Adipose tissue (tissue), 3 donors: ENCODE results near the gene SF3A2. TPM values are rescaled to one million over a fixed set of nuclear protein-coding genes. Genes with fewer than 3 reads are reported as not detected.

Source experiments
- H3K27ac ChIP-seq: one replicate; pipeline ENCODE4 v1.5.1; 2013; ENCODE audit warnings: low read depth, low read length
- WGBS, 3 donors: extraction: QIAGEN DNeasy Blood & Tissue Kit; methylation state at CpG; one replicate each; pipeline ENCODE4 v1.1.7; 2013; 5-methylcytosine and 5-hydroxymethylcytosine counted together
- polyA plus RNA-seq, 3 donors: library from polyadenylated mRNA; stranded (reverse); fragments of 200-250 nt; gene quantifications; one replicate each; pipeline ENCODE4 v1.2.3, GENCODE V29; 2013
- donor health status: healthy with polysubstance abuse.
- donor health status: Bipolar disorder and iron deficiency.
- donor health status: healthy.

Gene SF3A2
- polyA plus RNA-seq, 3 donors, result 31.2 to 36.4 (median 34.2) TPM

- WGBS, 3 donors, result 92 to 94% (median 93%) methylated on average over 23 to 28 of the region's 28 CpGs
- no peak overlapping the region for H3K27ac ChIP-seq
These were observed 10.9 kb downstream of the SF3A2 start for GRCh38 chr19:2247433-2248101.

GRCh38 chr19:2248136-2249009 is 11.7 kb downstream of the SF3A2 start:
- WGBS, 3 donors, result 81 to 87% (median 85%) methylated on average over 19 to 21 of the region's 21 CpGs
- H3K27ac ChIP-seq, result no peak overlapping the region

DNA sequence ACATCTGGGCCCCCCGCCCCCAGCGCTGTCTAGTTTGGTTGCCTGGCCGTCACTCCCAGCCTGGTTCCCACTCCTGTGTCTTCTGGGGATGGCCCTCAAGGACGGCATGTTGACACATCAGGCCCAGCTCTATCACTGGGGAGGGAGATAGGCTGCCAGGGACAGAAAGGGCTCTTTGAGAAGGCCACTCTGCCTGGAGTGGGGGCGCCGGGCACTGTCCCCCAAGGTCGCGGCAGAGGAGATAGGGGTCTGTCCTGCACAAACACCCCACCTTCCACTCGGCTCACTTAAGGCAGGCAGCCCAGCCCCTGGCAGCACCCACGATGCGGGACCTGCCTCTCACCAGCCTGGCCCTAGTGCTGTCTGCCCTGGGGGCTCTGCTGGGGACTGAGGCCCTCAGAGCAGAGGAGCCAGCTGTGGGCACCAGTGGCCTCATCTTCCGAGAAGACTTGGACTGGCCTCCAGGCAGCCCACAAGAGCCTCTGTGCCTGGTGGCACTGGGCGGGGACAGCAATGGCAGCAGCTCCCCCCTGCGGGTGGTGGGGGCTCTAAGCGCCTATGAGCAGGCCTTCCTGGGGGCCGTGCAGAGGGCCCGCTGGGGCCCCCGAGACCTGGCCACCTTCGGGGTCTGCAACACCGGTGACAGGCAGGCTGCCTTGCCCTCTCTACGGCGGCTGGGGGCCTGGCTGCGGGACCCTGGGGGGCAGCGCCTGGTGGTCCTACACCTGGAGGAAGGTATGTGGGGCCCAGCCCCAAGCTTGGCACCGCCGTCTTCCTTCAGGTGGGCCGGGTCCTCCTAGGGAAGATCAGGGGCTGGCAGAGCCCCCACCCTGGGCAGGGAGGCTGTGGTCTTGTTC is 12.6 kb downstream of the SF3A2 start, which contains the start of gene AMH:
TSS of gene AMH (plus strand) at position 314 of the 857 bp plus-strand sequence. CDS start at position 324, 10 bp downstream.
- H3K27ac ChIP-seq, result no peak within 1 kb of the TSS
- WGBS, 3 donors, result 71 to 76% (median 74%) methylated on average over 26 to 27 of the region's 27 CpGs

DNA sequence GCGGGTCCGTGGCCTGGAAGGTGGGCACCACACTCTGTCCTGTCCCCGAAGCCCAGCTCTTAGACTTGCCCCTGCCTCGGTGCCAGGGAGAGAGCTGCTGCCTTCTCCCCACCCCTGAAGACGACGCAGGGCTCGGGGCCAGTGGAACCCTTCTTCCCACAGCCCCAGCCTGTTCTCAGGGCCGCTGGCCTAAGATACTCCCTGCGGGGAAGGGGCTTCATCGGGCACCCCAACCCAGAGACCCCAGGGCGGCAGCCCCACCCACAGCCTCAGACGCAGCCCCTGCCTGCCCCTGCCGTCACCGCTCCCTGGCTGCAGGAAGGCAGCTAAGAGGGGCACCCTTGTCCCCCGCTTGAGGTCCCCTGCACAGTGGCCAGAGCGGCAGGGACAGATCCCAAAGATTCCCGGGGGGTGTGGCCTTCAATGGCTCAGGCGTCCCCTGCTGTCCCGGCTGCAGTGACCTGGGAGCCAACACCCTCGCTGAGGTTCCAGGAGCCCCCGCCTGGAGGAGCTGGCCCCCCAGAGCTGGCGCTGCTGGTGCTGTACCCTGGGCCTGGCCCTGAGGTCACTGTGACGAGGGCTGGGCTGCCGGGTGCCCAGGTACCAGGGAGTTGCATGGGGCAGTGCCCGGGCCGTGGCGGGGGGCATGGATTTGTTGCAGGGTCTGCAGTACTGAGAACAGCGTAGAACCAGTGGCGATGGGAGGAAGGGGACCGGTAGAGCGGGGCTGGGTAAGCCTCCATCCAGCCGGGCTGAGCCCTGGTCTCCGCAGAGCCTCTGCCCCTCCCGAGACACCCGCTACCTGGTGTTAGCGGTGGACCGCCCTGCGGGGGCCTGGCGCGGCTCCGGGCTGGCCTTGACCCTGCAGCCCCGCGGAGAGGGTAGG is 13.5 kb downstream of the SF3A2 start:
- no peak overlapping the region for H3K27ac ChIP-seq
- 26 to 30% (median 27%) methylated on average over 35 to 43 of the region's 43 CpGs for WGBS, 3 donors

DNA sequence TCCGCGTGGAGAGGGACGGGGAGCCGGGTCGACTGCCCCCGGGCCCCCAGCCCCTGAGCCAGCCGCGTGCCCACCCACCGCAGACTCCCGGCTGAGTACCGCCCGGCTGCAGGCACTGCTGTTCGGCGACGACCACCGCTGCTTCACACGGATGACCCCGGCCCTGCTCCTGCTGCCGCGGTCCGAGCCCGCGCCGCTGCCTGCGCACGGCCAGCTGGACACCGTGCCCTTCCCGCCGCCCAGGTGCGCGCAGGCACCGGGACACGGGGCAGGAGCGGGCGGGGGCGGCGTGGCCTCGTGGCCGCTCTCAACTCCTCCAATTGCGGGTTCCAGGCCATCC is 14.1 kb downstream of the SF3A2 start:
- WGBS, 3 donors, result 7 to 9% (median 8%) methylated on average over 31 to 40 of the region's 40 CpGs
- H3K27ac ChIP-seq, result no peak overlapping the region

DNA sequence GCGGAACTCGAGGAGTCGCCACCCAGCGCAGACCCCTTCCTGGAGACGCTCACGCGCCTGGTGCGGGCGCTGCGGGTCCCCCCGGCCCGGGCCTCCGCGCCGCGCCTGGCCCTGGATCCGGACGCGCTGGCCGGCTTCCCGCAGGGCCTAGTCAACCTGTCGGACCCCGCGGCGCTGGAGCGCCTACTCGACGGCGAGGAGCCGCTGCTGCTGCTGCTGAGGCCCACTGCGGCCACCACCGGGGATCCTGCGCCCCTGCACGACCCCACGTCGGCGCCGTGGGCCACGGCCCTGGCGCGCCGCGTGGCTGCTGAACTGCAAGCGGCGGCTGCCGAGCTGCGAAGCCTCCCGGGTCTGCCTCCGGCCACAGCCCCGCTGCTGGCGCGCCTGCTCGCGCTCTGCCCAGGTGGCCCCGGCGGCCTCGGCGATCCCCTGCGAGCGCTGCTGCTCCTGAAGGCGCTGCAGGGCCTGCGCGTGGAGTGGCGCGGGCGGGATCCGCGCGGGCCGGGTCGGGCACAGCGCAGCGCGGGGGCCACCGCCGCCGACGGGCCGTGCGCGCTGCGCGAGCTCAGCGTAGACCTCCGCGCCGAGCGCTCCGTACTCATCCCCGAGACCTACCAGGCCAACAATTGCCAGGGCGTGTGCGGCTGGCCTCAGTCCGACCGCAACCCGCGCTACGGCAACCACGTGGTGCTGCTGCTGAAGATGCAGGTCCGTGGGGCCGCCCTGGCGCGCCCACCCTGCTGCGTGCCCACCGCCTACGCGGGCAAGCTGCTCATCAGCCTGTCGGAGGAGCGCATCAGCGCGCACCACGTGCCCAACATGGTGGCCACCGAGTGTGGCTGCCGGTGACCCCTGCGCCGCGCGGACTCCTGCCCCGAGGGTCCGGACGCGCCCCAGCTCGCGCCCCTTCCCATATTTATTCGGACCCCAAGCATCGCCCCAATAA is 14.8 kb downstream of the SF3A2 start:
- WGBS, 3 donors, result 3 to 6% (median 6%) methylated on average over 107 to 125 of the region's 125 CpGs
- H3K27ac ChIP-seq, result no peak overlapping the region

- H3K27ac ChIP-seq, result no peak overlapping the region
- 6 to 9% (median 7%) methylated on average over 56 to 74 of the region's 74 CpGs for WGBS, 3 donors
These were observed 15.6 kb downstream of the SF3A2 start for GRCh38 chr19:2252055-2252796.

DNA sequence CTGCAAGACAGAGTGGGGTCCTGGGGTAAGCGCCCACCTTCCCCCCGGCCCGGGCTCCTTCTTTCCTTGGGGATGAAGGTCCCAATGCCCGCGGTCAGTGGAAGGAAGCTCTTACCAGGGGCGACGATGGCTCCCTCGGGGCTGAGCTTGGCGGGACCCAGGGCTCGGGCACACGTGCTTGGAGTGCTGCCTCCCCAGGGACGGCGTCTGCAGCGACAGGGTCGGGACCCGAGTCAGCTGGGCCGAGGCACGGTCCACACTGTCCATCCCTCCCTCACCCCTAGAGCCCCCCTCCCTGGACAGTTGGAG is 16.1 kb downstream of the SF3A2 start:
- 6 to 8% (median 8%) methylated on average over 18 of the region's 18 CpGs for WGBS, 3 donors
- no peak overlapping the region for H3K27ac ChIP-seq

DNA sequence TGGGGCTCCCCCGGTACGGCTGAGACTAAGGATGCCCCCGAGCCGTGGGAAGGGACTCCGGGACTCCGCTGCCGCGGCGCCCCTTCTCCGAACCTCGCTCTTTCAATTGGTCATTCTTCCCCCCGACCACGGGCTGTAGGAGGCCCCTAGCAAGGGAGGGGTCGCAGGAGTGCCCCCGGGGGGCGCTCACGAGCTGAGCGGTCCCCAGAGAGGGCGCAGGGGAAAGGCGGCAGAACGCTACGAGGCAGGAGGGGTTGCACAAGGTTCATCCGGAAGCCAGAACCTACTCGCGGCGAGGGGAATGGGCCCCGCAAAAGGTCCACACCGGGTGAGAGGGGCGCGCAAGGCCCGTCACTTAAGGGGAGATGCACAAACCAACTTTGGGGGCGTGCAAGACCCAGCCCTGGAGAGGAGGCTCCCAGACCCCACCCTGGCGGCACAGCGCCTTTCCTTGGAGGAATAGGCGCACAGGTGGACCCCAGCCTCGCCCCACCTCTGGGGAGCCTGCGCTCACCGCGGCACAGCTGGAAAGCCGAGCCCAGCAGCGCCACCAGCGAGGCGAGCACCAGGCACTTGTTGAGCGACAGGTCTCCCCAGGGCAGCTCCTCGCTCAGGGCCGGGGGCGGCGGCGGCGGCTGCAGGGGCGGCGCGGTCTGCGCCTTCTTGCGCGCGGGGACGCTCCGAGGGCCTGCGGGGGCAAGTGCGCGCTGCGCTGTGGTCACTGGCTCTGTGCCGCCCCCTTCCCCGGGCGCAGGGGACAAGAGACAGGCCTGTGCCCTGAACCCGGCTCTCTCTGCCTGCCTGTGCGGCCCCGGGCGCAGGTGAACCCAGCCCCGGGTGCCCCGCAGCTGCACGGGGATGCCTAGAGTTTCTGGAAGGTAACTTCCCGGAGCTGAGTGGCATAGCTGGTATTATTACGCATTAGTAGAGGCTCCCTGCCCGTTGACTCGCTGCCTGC is 16.8 kb downstream of the SF3A2 start:
- H3K27ac ChIP-seq, result no peak overlapping the region
- WGBS, 3 donors, result 3 to 9% (median 8%) methylated on average over 63 to 77 of the region's 77 CpGs

GRCh38 chr19:2254064-2254872 is 17.6 kb downstream of the SF3A2 start:
- no peak overlapping the region for H3K27ac ChIP-seq
- 68 to 77% (median 74%) methylated on average over 20 of the region's 20 CpGs for WGBS, 3 donors

- no peak overlapping the region for H3K27ac ChIP-seq
- WGBS, 3 donors, result 88 to 93% (median 91%) methylated on average over 14 to 16 of the region's 16 CpGs
These were observed 18.7 kb downstream of the SF3A2 start for GRCh38 chr19:2255112-2255845.

GRCh38 chr19:2255982-2256685 is 19.5 kb downstream of the SF3A2 start, which contains the start of gene JSRP1:
Gene JSRP1, minus strand, starts transcription at chr19:2256417. Its CDS starts 1,103 bp downstream, at chr19:2255314.
- H3K27ac ChIP-seq, result no peak within 1 kb of the TSS
- WGBS, 3 donors, result 67 to 75% (median 72%) methylated on average over 22 to 24 of the region's 24 CpGs

GRCh38 chr19:2259336-2259735 is 22.7 kb downstream of the SF3A2 start:
- WGBS, 3 donors, result 83 to 86% (median 85%) methylated on average over 5 of the region's 5 CpGs
- H3K27ac ChIP-seq, result no peak overlapping the region
